ENCODE data around the gene LMX1A. TPM values are rescaled to one million over a fixed set of nuclear protein-coding genes. Genes with fewer than 3 reads are reported as not detected.

The LMX1A gene
- not detected in 2 replicates for total RNA-seq (2014; rRNA removed; shearing (Covaris generic))

- DNase-seq (ENCODE audit: low read depth), result no peak
These were observed at the start of gene LMX1A for GRCh38 chr1:165355977-165356811. TSS of gene LMX1A (minus strand) at chr1:165356715. CDS start at chr1:165355559, 1,156 bp downstream.

GRCh38 chr1:165403835-165404482 lies 47.4 kb upstream of the LMX1A start:
- DNase-seq (ENCODE audit: low read depth), result peak; percentile 10

- no peak for DNase-seq (ENCODE audit: low read depth)
These were observed 46.1 kb upstream of the LMX1A start for GRCh38 chr1:165402517-165403111.

GRCh38 chr1:165397944-165398343 lies 41.4 kb upstream of the LMX1A start:
- DNase-seq (ENCODE audit: low read depth), result peak; percentile 63

- DNase-seq (ENCODE audit: low read depth), result no peak
These were observed 39.4 kb upstream of the LMX1A start for GRCh38 chr1:165395901-165396300.

- no peak for DNase-seq (ENCODE audit: low read depth)
These were observed 39.0 kb upstream of the LMX1A start for GRCh38 chr1:165395478-165395877.

- DNase-seq (ENCODE audit: low read depth), result peak; percentile 92
These were observed 36.4 kb upstream of the LMX1A start for GRCh38 chr1:165392634-165393571.

GRCh38 chr1:165389609-165390008 lies 33.1 kb upstream of the LMX1A start:
- DNase-seq (ENCODE audit: low read depth), result no peak

GRCh38 chr1:165387961-165388360 lies 31.4 kb upstream of the LMX1A start:
- DNase-seq (ENCODE audit: low read depth), result no peak

GRCh38 chr1:165387505-165387904 lies 31.0 kb upstream of the LMX1A start:
- DNase-seq (ENCODE audit: low read depth), result no peak

- DNase-seq (ENCODE audit: low read depth), result no peak
These were observed 27.3 kb upstream of the LMX1A start for GRCh38 chr1:165383599-165384405.

- DNase-seq (ENCODE audit: low read depth), result peak; percentile 88
These were observed 26.6 kb upstream of the LMX1A start for GRCh38 chr1:165383067-165383466.

- DNase-seq (ENCODE audit: low read depth), result peak; percentile 67
These were observed 25.4 kb upstream of the LMX1A start for GRCh38 chr1:165381745-165382505.

- DNase-seq (ENCODE audit: low read depth), result peak; percentile 35
These were observed 20.3 kb upstream of the LMX1A start for GRCh38 chr1:165376811-165377311.

GRCh38 chr1:165376041-165376810 lies 19.7 kb upstream of the LMX1A start:
- DNase-seq (ENCODE audit: low read depth), result peak; percentile 95

- DNase-seq (ENCODE audit: low read depth), result no peak
These were observed 19.1 kb upstream of the LMX1A start for GRCh38 chr1:165375623-165376022.

- DNase-seq (ENCODE audit: low read depth), result no peak
These were observed 15.2 kb upstream of the LMX1A start for GRCh38 chr1:165371588-165372225.

- DNase-seq (ENCODE audit: low read depth), result peak; percentile 37
These were observed 12.8 kb upstream of the LMX1A start for GRCh38 chr1:165369255-165369848.
